Nephron progenitor cell (in vitro differentiated cells): ENCODE data around the gene IFNA1.

Source experiments
- DNase-seq: peaks from one replicate; pipeline ENCODE4 v3.0.0; 2021
- H3K27ac Mint-ChIP-seq: 2 replicates; pipeline ENCODE4 v1.8.0; 2021; ENCODE audit warnings: mild to moderate bottlenecking, moderate library complexity, mixed read lengths
- H3K27me3 Mint-ChIP-seq: 2 replicates; pipeline ENCODE4 v1.8.0; 2021; ENCODE audit warnings: mild to moderate bottlenecking, low read depth, mixed read lengths; ENCODE audit not compliant: poor library complexity
- H3K36me3 Mint-ChIP-seq: 2 replicates; pipeline ENCODE4 v1.8.0; 2021; ENCODE audit warnings: low read depth, mixed read lengths
- H3K4me1 Mint-ChIP-seq: 2 replicates; pipeline ENCODE4 v1.8.0; 2021; ENCODE audit warnings: mixed read lengths
- H3K4me3 Mint-ChIP-seq: 2 replicates; pipeline ENCODE4 v1.8.0; 2021; ENCODE audit warnings: mild to moderate bottlenecking, moderate library complexity, mixed read lengths
- H3K9me3 Mint-ChIP-seq: 2 replicates; pipeline ENCODE4 v1.8.0; 2021; ENCODE audit warnings: mild to moderate bottlenecking, moderate library complexity, mixed read lengths
- CTCF ChIP-seq: fragments of 200-600 bp; sonication (generic); IDR thresholded peaks from 2 replicates; pipeline ENCODE4 v1.5.0; 2021; ENCODE audit warnings: antibody characterized with exemption

IFNA1 gene

GRCh38 chr9:21414220-21414940 lies 25.9 kb upstream of the IFNA1 start:
- H3K4me3 Mint-ChIP-seq: no peak overlapping the region
- peaks cover 3% of the 10 kb centered on the region for H3K27me3 Mint-ChIP-seq
- H3K36me3 Mint-ChIP-seq: no peaks in the 10 kb centered on the region
- H3K9me3 Mint-ChIP-seq: no peaks in the 10 kb centered on the region
- no peak for TF ChIP-seq CTCF
- no peak overlapping the region for H3K27ac Mint-ChIP-seq
- no peak for DNase-seq
- peaks cover 15% of the 10 kb centered on the region for H3K4me1 Mint-ChIP-seq

GRCh38 chr9:21415493-21416267 lies 24.6 kb upstream of the IFNA1 start:
- Mint-ChIP-seq H3K9me3 (no peaks in the 10 kb centered on the region), H3K36me3 (no peaks in the 10 kb centered on the region), H3K27ac (no peak overlapping the region), H3K4me1 (peaks cover 15% of the 10 kb centered on the region), H3K4me3 (no peak overlapping the region), H3K27me3 (peaks cover 3% of the 10 kb centered on the region)
- TF ChIP-seq CTCF: no peak
- DNase-seq: no peak

GRCh38 chr9:21428235-21428634 lies 12.0 kb upstream of the IFNA1 start:
- Mint-ChIP-seq H3K4me1 (peaks cover 1% of the 10 kb centered on the region), H3K4me3 (no peak overlapping the region), H3K27ac (no peak overlapping the region), H3K9me3 (peaks cover 7% of the 10 kb centered on the region), H3K36me3 (no peaks in the 10 kb centered on the region), H3K27me3 (peaks cover 18% of the 10 kb centered on the region)
- no peak for TF ChIP-seq CTCF
- no peak for DNase-seq

- Mint-ChIP-seq H3K4me1 (peaks cover 5% of the 10 kb centered on the region), H3K4me3 (no peak overlapping the region), H3K36me3 (no peaks in the 10 kb centered on the region), H3K27me3 (peaks cover 18% of the 10 kb centered on the region), H3K27ac (no peak overlapping the region), H3K9me3 (peaks cover 5% of the 10 kb centered on the region)
- no peak for DNase-seq
- TF ChIP-seq CTCF: no peak
Observed at GRCh38 chr9:21429191-21429590, 11.0 kb upstream of the IFNA1 start.

GRCh38 chr9:21432672-21433425 lies 7.4 kb upstream of the IFNA1 start:
- DNase-seq: no peak
- H3K4me1 Mint-ChIP-seq: peaks cover 5% of the 10 kb centered on the region
- no peaks in the 10 kb centered on the region for H3K36me3 Mint-ChIP-seq
- peaks cover 8% of the 10 kb centered on the region for H3K27me3 Mint-ChIP-seq
- H3K27ac Mint-ChIP-seq: no peak overlapping the region
- no peak for TF ChIP-seq CTCF
- peaks cover 7% of the 10 kb centered on the region for H3K9me3 Mint-ChIP-seq
- H3K4me3 Mint-ChIP-seq: no peak overlapping the region
